IPS-NIHi11 (cell line): Measurements from ENCODE around the gene ERP29.
"Not testable (repeated sequence)": the region's sequence is repeated elsewhere in the genome, so short reads cannot be mapped to it uniquely, and the experiment has no call there.

ENCODE experiments used
- DNase-seq: peaks from one replicate; pipeline ENCODE4 v3.0.0; 2012; ENCODE audit warnings: mixed read lengths, low spot score

The ERP29 gene

GRCh38 chr12:112012775-112013600, at the start of gene ERP29, which contains the start of gene TMEM116:
Gene ERP29, plus strand, starts transcription at chr12:112013426. Its CDS starts 40 bp downstream, at chr12:112013466.
Gene TMEM116, minus strand, starts transcription at chr12:112013165. Its CDS starts 7,895 bp downstream, at chr12:112005270.
- DNase-seq, result peak; percentile 100

- no peak for DNase-seq
Observed at GRCh38 chr12:111964935-111965334, 48.3 kb upstream of the ERP29 start.

DNA sequence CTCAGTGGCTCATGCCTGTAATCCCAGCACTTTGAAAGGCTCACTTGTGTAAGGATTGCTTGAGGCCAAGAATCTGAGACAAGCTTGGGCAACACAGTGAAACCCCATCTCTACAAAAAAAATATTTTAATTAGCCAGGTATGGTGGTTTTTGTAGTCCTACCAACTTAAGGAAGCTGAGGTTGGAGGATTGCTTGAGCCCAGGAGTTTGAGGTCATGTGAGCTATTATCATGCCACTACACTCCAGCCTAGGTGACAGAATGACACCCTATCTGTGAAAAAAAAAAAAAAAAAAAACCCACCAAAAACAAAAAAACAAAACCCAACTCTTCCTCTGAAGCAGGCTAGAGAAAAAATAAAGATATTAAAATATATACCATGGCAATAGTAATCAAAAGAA, 41.4 kb upstream of the ERP29 start:
- no peak for DNase-seq

GRCh38 chr12:111975161-111975931, 37.9 kb upstream of the ERP29 start:
- no peak for DNase-seq

DNA sequence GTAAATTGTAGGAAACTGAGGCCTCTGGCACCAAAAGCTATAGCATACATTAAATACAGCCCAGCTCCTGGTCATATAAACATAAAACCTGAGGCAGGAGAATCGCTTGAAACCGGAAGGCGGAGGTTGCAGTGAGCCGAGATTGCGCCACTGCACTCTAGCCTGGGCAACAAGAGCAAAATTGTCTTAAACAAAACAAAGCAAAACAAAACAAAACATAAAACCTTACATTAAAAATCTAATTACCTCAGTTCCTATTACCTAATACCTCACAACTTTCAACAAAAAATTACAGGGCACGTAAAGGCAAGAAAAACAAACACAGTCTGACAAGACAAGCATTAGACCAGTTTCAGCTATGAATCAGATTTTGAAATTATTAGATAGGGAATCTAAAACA, 36.9 kb upstream of the ERP29 start:
- no peak for DNase-seq

DNA sequence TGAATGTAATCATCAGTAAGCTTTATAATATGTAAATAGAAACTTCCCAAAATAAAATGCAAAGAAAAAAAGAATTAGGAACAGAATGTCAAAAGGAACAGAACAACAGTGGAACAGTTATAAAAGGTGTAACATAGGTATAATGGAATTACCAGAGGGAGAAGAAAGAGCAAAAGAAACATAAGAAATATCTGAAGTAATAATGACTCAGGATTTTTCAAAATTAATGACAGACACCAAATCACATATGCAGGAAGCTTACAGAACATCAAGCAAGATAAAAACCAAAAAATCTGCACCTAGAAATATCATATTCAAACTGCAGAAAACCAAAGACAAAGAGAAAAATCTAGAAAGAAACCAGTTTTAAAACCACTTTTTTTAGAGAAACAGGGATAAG, 36.4 kb upstream of the ERP29 start:
- no peak for DNase-seq

- DNase-seq, result no peak
Observed at GRCh38 chr12:111978545-111978944, 34.7 kb upstream of the ERP29 start.

DNA sequence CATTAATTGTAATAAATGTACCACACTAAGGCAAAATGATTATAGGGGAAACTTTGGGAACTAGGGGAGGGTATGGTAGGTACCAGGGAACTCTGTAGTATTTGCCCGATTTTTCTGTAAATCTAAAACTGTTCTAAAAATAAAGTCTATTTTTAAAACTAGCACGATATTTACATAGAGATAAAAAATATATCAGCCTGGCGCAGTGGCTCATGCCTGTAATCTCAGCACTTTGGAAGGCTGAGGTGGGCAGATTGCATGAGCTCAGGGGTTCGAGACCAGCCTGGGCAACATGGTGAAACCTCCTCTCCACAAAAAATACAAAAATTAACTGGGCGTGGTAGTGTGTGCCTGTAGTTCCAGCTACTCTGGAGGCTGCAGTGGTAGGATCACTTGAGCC, 32.6 kb upstream of the ERP29 start:
- no peak for DNase-seq

DNA sequence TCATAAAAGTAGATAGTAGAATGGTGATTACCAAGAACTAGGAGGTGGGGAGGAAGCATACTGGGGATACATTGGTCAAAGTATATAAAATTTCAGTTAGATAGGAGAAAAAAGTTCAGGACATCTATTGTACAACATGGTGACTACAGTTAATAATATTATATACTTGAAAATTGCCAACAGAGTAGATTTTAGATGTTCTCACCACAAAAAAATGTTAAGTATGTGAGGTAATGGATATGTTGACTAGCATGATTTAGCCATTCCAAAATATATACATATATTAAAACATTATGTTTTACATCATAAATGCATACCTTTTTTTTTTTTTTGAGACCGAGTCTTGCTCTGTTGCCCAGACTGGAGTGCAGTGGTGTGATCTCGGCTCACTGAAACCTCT, 31.2 kb upstream of the ERP29 start:
- DNase-seq, result no peak

DNA sequence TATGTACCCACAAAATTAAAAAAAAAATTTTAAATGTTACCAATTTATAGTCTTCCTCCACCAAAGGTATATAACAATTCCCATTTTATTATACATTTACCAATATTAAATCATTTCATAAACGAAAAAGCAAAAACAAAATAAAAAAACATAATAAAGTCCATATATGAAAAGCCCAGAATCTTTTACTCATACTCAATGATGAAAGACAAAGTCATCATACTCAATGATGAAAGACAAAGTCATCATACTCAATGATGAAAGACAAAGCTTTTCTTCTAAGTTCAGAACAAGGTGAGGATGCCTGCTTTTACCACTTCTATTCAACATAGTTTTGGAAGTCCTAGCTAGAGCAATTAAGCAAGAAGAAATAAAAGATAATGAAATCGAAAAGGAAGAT, 28.4 kb upstream of the ERP29 start:
- no peak for DNase-seq

- DNase-seq, result no peak
Observed at GRCh38 chr12:111991535-111991934, 21.7 kb upstream of the ERP29 start.

GRCh38 chr12:111991946-111992345, 21.3 kb upstream of the ERP29 start:
- DNase-seq, result no peak

DNA sequence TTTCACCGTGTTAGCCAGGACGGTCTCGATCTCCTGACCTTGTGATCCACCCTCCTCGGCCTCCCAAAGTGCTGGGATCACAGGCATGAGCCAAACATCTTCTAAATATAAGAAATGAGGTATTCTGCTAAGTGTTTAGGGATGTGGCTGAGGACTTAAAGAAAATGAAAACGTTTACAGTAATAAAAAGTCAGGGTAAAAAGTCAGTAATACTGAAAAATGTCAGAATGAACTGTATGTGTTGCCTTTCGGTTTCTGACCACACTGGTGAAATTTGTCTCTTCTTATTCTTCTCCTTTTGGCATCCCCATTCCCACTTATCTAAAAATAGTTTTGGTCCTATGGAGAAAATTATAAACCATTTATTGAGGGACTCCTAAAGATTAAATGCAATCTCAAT, 20.8 kb upstream of the ERP29 start:
- no peak for DNase-seq

DNA sequence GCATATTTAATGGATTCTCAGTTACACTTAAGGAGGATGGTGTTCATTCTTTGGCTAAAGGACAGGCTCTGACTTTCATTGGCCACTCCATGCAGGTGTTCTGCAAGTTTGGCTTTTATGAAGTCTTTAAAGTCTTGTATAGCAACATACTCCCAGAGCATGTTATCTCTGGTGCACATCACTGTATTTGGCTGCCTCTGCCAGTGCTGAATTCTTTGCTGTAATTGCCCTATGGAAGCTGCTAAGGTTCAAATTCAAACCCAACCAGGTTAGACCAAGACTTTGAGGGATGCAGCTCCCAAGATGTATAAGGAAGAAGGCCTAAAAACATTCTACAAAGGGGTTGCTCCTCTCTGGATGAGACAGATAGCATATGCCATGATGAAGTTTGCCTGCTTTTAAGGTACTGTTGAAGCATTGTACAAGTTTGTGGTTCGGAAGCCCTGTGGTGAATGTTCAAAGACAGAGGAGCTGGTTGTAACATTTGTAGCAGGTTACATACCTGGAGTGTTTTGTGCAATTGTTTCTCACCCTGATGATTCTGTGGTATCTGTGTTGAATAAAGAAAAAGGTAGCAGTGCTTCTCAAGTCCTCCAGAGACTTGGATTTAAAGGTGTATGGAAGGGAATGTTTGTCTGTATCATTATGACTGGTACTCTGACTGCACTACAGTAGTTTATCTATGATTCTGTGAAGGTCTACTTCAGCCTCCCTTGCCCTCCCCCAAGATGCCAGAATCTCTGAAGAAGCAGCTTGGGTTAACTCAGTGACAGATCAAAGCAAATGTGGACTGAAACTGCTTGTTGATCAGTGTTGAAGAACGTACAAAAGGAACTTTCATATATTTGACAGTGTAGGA, 19.7 kb upstream of the ERP29 start:
- no peak for DNase-seq

- not testable (repeated sequence) for DNase-seq
Observed at GRCh38 chr12:111994211-111995111, 18.8 kb upstream of the ERP29 start.

DNA sequence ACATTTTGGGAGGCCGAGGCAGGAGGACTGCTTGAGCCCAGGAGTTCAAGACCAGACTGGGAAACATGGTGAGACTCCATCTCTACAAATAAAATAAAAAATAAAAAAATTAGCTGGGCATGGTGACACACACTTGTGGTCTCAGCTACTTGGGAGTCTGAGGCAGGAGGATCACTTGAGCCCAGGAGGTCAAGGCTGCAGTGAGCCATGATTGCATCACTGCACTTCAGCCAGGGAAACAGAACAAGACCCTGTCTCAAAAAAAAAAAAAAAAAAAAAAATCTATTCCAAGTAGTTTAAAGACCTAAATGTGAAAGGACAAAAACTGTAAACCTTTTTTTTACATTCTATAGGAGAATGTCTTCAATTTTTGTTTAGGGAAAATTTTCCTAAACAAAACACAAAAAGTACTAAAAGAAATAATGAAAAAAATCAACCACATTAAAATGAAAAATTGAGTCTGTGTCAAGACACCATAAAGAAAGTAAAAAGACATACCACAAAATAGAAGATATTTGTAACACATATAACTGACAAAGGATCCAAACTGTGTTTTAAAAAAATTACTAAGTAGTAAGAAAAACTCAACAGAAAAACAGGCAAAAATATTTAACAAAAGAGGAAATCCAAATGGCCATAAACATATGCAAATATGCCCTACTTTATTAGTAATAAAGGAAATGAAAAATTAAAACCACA, 17.3 kb upstream of the ERP29 start:
- no peak for DNase-seq

- no peak for DNase-seq
Observed at GRCh38 chr12:111997300-111997699, 15.9 kb upstream of the ERP29 start.

GRCh38 chr12:111998015-111998414, 15.2 kb upstream of the ERP29 start:
- no peak for DNase-seq

DNA sequence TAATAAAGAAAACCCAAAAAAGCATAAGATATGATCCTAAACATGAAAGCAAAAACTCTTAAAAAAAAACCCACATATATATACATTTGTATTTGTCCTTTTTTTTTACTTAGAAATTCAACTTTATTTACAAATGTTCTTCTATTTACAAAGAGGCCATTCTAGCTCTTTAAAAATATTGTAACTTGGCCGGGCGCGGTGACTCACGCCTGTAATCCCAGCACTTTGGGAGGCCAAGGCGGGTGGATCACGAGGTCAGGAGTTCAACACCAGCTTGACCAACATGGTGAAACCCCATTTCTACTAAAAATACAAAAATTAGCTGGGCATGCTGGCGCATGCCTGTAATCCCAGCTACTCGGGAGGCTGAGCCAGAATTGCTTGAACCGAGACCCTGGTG, 14.1 kb upstream of the ERP29 start:
- not testable (repeated sequence) for DNase-seq

GRCh38 chr12:112000820-112001219, 12.4 kb upstream of the ERP29 start:
- no peak for DNase-seq

DNA sequence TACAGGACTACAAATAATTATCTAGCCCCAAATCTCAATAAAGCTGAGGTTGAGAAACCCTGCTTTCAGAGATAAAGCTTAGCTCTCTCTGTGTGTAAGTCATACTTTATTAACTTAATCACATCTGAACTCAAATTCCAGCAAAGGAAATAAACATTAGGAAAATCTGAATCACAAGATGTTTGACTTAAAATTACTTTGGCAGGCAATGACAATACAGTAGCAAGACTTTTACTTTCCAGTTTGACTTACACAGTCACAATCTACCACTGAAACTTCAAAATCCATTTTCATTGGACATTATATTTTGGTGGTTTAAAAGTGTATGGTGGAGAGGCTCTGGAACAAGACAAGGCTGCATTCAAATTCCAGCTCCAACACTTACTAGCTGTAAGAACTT, 11.7 kb upstream of the ERP29 start:
- DNase-seq, result no peak
